HCT116 (cell line): ENCODE data around the gene TMC4. TPM values are rescaled to one million over a fixed set of nuclear protein-coding genes. Genes with fewer than 3 reads are reported as not detected.

Experiments used
- ATAC-seq: fragments of 200-7000 bp; cut with Tn5 transposase; 2 replicates; pipeline ENCODE4 v1.9.1; 2020; ENCODE audit warnings: mild to moderate bottlenecking, moderate library complexity
- BruUV-seq: library from RNA; stranded (reverse); fragments of 400-500 nt; replicated peaks from 2 replicates; lab custom pipeline; 2021; lab: Mats Ljungman, UMichigan
- CTCF ChIA-PET: fragments of 300-600 bp; sonication (Branson Sonifier 250); formaldehyde crosslinking; loops from one replicate; lab custom pipeline; 2021; ENCODE audit warnings: antibody characterized with exemption; lab: Charles Lee
- POLR2A ChIA-PET: fragments of 300-600, 350-600 bp; sonication (Branson Sonifier 250); formaldehyde crosslinking; loops from one replicate; lab custom pipeline; 2021; ENCODE audit warnings: antibody characterized with exemption; lab: Charles Lee
- RAD21 ChIA-PET, 2 experiments: fragments of 300-600 bp; sonication (Branson Sonifier 250); formaldehyde crosslinking; loops; one replicate each; lab custom pipeline; 2023; ENCODE audit warnings: low total read pairs in 2 of 2; ENCODE audit not compliant: uncharacterized antibody in 2 of 2, unreplicated experiment in 2 of 2, low non-redundant PET in 1 of 2; lab: Charles Lee
- DNase-seq: peaks from one replicate; pipeline ENCODE4 v3.0.0-alpha.2; 2010; ENCODE audit warnings: low read depth, low spot score
- H2AFZ ChIP-seq: fragments of 200-600 bp; shearing (Covaris generic), sonication (generic); 2 replicates; pipeline ENCODE4 v1.6.1; 2017; ENCODE audit warnings: low read depth, mixed run types, mixed read lengths, antibody characterized with exemption, low read length; ENCODE audit not compliant: poor library complexity, severe bottlenecking
- H3K27ac ChIP-seq: 2 replicates; pipeline ENCODE4 v1.5.1; 2012; ENCODE audit warnings: low read depth, low read length
- H3K27me3 ChIP-seq: fragments of 200-600 bp; sonication (generic); 2 replicates; pipeline ENCODE4 v1.6.1; 2016; ENCODE audit warnings: mixed run types, low read length, mixed read lengths; ENCODE audit not compliant: insufficient read depth
- H3K36me3 ChIP-seq, 2 experiments: fragments of 200-500 bp in 1 of 2; fragments of 200-600 bp in 1 of 2; sonication (Bioruptor generic) in 1 of 2; sonication (generic) in 1 of 2; 2 replicates each; pipeline versions ENCODE4 v1.5.1 to v1.6.1; 2014 to 2016; ENCODE audit warnings: low read length in 2 of 2, inconsistent platforms in 1 of 2, mixed read lengths in 1 of 2, mixed run types in 1 of 2; ENCODE audit not compliant: insufficient read depth in 2 of 2, control insufficient read depth in 1 of 2
- H3K4me1 ChIP-seq, 2 experiments: fragments of 200-600 bp in 1 of 2; sonication (generic) in 1 of 2; 2 replicates each; pipeline versions ENCODE4 v1.5.1 to v1.6.1; 2012 to 2017; ENCODE audit warnings: low read length in 2 of 2, inconsistent platforms in 1 of 2, mild to moderate bottlenecking in 1 of 2, mixed read lengths in 1 of 2, mixed run types in 1 of 2, moderate library complexity in 1 of 2; ENCODE audit not compliant: insufficient read depth in 2 of 2, control insufficient read depth in 1 of 2
- H3K4me2 ChIP-seq: fragments of 200-600 bp; sonication (generic); 2 replicates; pipeline ENCODE4 v1.6.1; 2017; ENCODE audit warnings: mixed run types, low read length, mixed read lengths
- H3K4me3 ChIP-seq, 2 experiments: fragments of 200-600 bp in 1 of 2; sonication (generic) in 1 of 2; replicated peaks in 1 of 2; 2 replicates each; pipeline ENCODE4 v1.5.1; 2011 to 2016; ENCODE audit warnings: low read length in 2 of 2, control low read depth in 1 of 2, low read depth in 1 of 2, mild to moderate bottlenecking in 1 of 2, mixed read lengths in 1 of 2, mixed run types in 1 of 2
- H3K79me2 ChIP-seq: fragments of 200-600 bp; sonication (generic); 2 replicates; pipeline ENCODE4 v1.6.1; 2017; ENCODE audit warnings: mild to moderate bottlenecking, mixed run types, low read length, moderate library complexity, mixed read lengths; ENCODE audit not compliant: insufficient read depth
- H3K9ac ChIP-seq: fragments of 200-600 bp; sonication (generic); 2 replicates; pipeline ENCODE4 v1.6.1; 2016; ENCODE audit warnings: low read length, mixed read lengths
- H3K9me2 ChIP-seq: fragments of 200-600 bp; sonication (generic), shearing (Covaris generic); 2 replicates; pipeline ENCODE4 v1.6.1; 2017; ENCODE audit warnings: mixed run types, mild to moderate bottlenecking, moderate library complexity; ENCODE audit not compliant: insufficient read depth
- H3K9me3 ChIP-seq, 2 experiments: fragments of 200-500 bp in 1 of 2; fragments of 200-600 bp in 1 of 2; sonication (Bioruptor generic) in 1 of 2; sonication (generic) in 1 of 2; 2 replicates each; pipeline ENCODE4 v1.6.1; 2014 to 2017; ENCODE audit warnings: low read length in 2 of 2, mixed read lengths in 2 of 2, inconsistent platforms in 1 of 2, low read depth in 1 of 2, mild to moderate bottlenecking in 1 of 2, mixed run types in 1 of 2, moderate library complexity in 1 of 2; ENCODE audit not compliant: control insufficient read depth in 1 of 2, insufficient read depth in 1 of 2
- H4K20me1 ChIP-seq: fragments of 200-600 bp; sonication (generic), shearing (Covaris generic); 2 replicates; pipeline ENCODE4 v1.6.1; 2017; ENCODE audit warnings: mixed run types, mild to moderate bottlenecking, moderate library complexity; ENCODE audit not compliant: insufficient read depth
- CBX3 ChIP-seq: IDR thresholded peaks from 2 replicates; pipeline ENCODE4 v1.6.1; 2012; ENCODE audit warnings: low read depth
- CEBPB ChIP-seq: IDR thresholded peaks from 2 replicates; pipeline ENCODE4 v1.6.1; 2012; ENCODE audit warnings: low read depth
- CTCF ChIP-seq, 3 experiments: fragments of 200-600 bp in 1 of 3; sonication (generic) in 1 of 3; IDR thresholded peaks in 2 of 3; conservative IDR thresholded peaks in 1 of 3; 2 replicates each; pipeline ENCODE4 v1.5.1; 2012 to 2017; ENCODE audit warnings: low read depth in 2 of 3, low read length in 2 of 3, antibody characterized with exemption in 1 of 3, borderline replicate concordance in 1 of 3, control low read depth in 1 of 3, mild to moderate bottlenecking in 1 of 3, mixed read lengths in 1 of 3, mixed run types in 1 of 3, moderate library complexity in 1 of 3; ENCODE audit not compliant: insufficient read depth in 1 of 3
- EGR1 ChIP-seq: IDR thresholded peaks from 2 replicates; pipeline ENCODE4 v1.6.1; 2012; ENCODE audit warnings: low read depth
- ELF1 ChIP-seq: IDR thresholded peaks from 2 replicates; pipeline ENCODE4 v1.6.1; 2012; ENCODE audit warnings: low read depth, borderline replicate concordance
- EZH2 ChIP-seq: fragments of 200-600 bp; sonication (generic); IDR thresholded peaks from 2 replicates; pipeline ENCODE4 v1.6.1; 2017; ENCODE audit warnings: antibody characterized with exemption, mixed run types
- EZH2phosphoT487 ChIP-seq: fragments of 200-600 bp; IDR thresholded peaks from 2 replicates; pipeline ENCODE4 v1.6.1; 2018; ENCODE audit warnings: antibody characterized with exemption, borderline replicate concordance
- FOSL1 ChIP-seq: IDR thresholded peaks from 2 replicates; pipeline ENCODE4 v1.6.1; 2012; ENCODE audit warnings: low read depth
- JUND ChIP-seq: IDR thresholded peaks from 2 replicates; pipeline ENCODE4 v1.6.1; 2012
- MAX ChIP-seq: IDR thresholded peaks from 2 replicates; pipeline ENCODE4 v1.6.1; 2012
- POLR2A ChIP-seq: IDR thresholded peaks from 2 replicates; pipeline ENCODE4 v1.7.0; 2011; ENCODE audit warnings: borderline replicate concordance; ENCODE audit not compliant: insufficient read depth, insufficient read length; ENCODE audit errors: extremely low read depth
- POLR2AphosphoS5 ChIP-seq: IDR thresholded peaks from 2 replicates; pipeline ENCODE4 v1.6.1; 2011; ENCODE audit warnings: mild to moderate bottlenecking, low read depth, low read length, moderate library complexity
- RAD21 ChIP-seq: IDR thresholded peaks from 2 replicates; pipeline ENCODE4 v1.6.1; 2012; ENCODE audit warnings: low read depth, mild to moderate bottlenecking
- SIN3A ChIP-seq: IDR thresholded peaks from 2 replicates; pipeline ENCODE4 v1.6.1; 2012; ENCODE audit warnings: low read depth
- SP1 ChIP-seq: IDR thresholded peaks from 2 replicates; pipeline ENCODE4 v1.6.1; 2012; ENCODE audit warnings: low read depth
- SRF ChIP-seq: IDR thresholded peaks from 2 replicates; pipeline ENCODE4 v1.6.1; 2012; ENCODE audit warnings: low read depth
- TCF7L2 ChIP-seq: IDR thresholded peaks from 2 replicates; pipeline ENCODE4 v1.7.0; 2011; ENCODE audit warnings: borderline replicate concordance, inconsistent platforms; ENCODE audit not compliant: insufficient read depth, insufficient read length; ENCODE audit errors: extremely low read depth
- ZBTB33 ChIP-seq: IDR thresholded peaks from 2 replicates; pipeline ENCODE4 v1.6.1; 2011; ENCODE audit warnings: mild to moderate bottlenecking, low read length, moderate library complexity; ENCODE audit not compliant: insufficient replicate concordance; ENCODE audit errors: extremely low read depth
- ZFX ChIP-seq: fragments of 450-650 bp; IDR thresholded peaks from 2 replicates; pipeline ENCODE4 v1.6.1; 2017
- ZNF274 ChIP-seq: fragments of 200-500 bp; sonication (Bioruptor generic); IDR thresholded peaks from 2 replicates; pipeline ENCODE4 v1.6.1; 2014; ENCODE audit warnings: mild to moderate bottlenecking, low read depth, low read length, inconsistent platforms
- intact Hi-C: fragments of 100-400 bp; cut with micrococcal nuclease; formaldehyde crosslinking; loops from 2 replicates; pipeline ENCODE4 v1.10.0; 2022
- total RNA-seq: library from RNA; stranded (reverse); gene quantifications from one replicate; pipeline ENCODE4 v1.2.1, GENCODE V29; 2021; ENCODE audit not compliant: unreplicated experiment
- TF ChIP-seq, protein P1 (sequence below): IDR thresholded peaks from 2 replicates; pipeline ENCODE4 v1.6.1; 2012

Gene TMC4
- total RNA-seq, 1 experiment from 2014 or later = 60.3 TPM

- Histone ChIP-seq H3K4me2 (peak within 1 kb of the TSS; percentile 98), H3K9me2 (no peaks in the 10 kb centered on the region), H4K20me1 (no peaks in the 10 kb centered on the region), H3K79me2 (peaks cover 52% of the 10 kb centered on the region), H3K4me3 (peak within 1 kb of the TSS; percentile 76 to 82), H2AFZ (peak within 1 kb of the TSS; percentile 18), H3K36me3 (peaks cover 18 to 21% of the 10 kb centered on the region in 2 experiments; a peak in 3 of 4 replicates), H3K4me1 (peaks cover 15 to 31% of the 10 kb centered on the region in 2 experiments), H3K27me3 (no peaks in the 10 kb centered on the region), H3K9me3 (no peaks in the 10 kb centered on the region), H3K9ac (peak within 1 kb of the TSS; percentile 96), H3K27ac (peak within 1 kb of the TSS; percentile 77)
- ChIA-PET CTCF (interaction anchor here (0.7 to 1.4 kb wide), 11 partner anchors 31 to 345 kb away, joined by 3 to 11 read pairs (median 4); partner anchors contain the start of gene MBOAT7), POLR2A (interaction anchor here (0.9 to 2.0 kb wide), 17 partner anchors 14 to 328 kb away, joined by 3 to 26 read pairs (median 5); partner anchors contain the start of genes LENG1, MBOAT7, MYADM and PRPF31), RAD21 (interaction anchor here in 1 of 2 experiments (0.6 kb wide), 1 partner anchor 94 kb away, joined by 3 read pairs; no protein-coding TSS in a partner anchor)
- DNase-seq (no peak), ATAC-seq (no peak)
- intact Hi-C loops = loop anchor here (1.0 kb wide), 1 partner anchor 21 kb away; the partner anchor contains the start of gene LENG1
- BruUV-seq = no TSS peak
- peak; percentile 63; the same call in 1 of the 2 replicates for TF ChIP-seq ZFX
- 0 out of 6 replicates have a peak, but pooled peaks of 1 of the 3 experiments have one; percentile 17 for TF ChIP-seq CTCF (IDR thresholded peaks at IDR 0.05 in 2 of 3, conservative IDR thresholded peaks at IDR 0.05 in 1 of 3; ENCODE audit: borderline replicate concordance in 1 of 3, insufficient read depth in 1 of 3, low read depth in 2 of 3, low read length in 2 of 3)
- TF ChIP-seq TCF7L2 = no peak
- TF ChIP-seq ZBTB33 = no peak
- no peak for TF ChIP-seq SP1
- TF ChIP-seq SRF = no peak
- no peak for TF ChIP-seq CEBPB
- no peak for TF ChIP-seq SIN3A
- no peak for TF ChIP-seq RAD21
- no peak for TF ChIP-seq EGR1
- TF ChIP-seq EZH2 = no peak
- TF ChIP-seq MAX = no peak; the same call in 1 of the 2 replicates
- TF ChIP-seq POLR2A = no peak
- no peak for TF ChIP-seq FOSL1
- TF ChIP-seq CBX3 = no peak
- no peak for TF ChIP-seq ELF1
- no peak for TF ChIP-seq ZNF274
- no peak for TF ChIP-seq EZH2phosphoT487
- TF ChIP-seq POLR2AphosphoS5 = peak; percentile 88
- TF ChIP-seq, protein P1, sequence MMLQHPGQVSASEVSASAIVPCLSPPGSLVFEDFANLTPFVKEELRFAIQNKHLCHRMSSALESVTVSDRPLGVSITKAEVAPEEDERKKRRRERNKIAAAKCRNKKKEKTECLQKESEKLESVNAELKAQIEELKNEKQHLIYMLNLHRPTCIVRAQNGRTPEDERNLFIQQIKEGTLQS = no peak
- no peak for TF ChIP-seq JUND
Observed at GRCh38 chr19:54137699-54138488, 35.1 kb downstream of the TMC4 start, which contains the start of gene CNOT3. Gene CNOT3, plus strand, starts transcription at chr19:54137762. Its CDS starts 5,217 bp downstream, at chr19:54142979.
